A673 (cell line): ENCODE data around the gene UPF1.
"Not testable (repeated sequence)": the region's sequence is repeated elsewhere in the genome, so short reads cannot be mapped to it uniquely, and the experiment has no call there.

ENCODE experiments used
- CTCF ChIP-seq: fragments of 300-800, 200-600 bp; sonication (generic); conservative IDR thresholded peaks from 2 replicates; pipeline ENCODE4 v1.5.1; 2017; ENCODE audit warnings: low read depth, mild to moderate bottlenecking, antibody characterized with exemption, low read length, moderate library complexity, mixed read lengths
- EZH2 ChIP-seq: fragments of 200-600 bp; sonication (generic); IDR thresholded peaks from 2 replicates; pipeline ENCODE4 v1.6.1; 2017; ENCODE audit warnings: borderline replicate concordance, low read depth, mild to moderate bottlenecking, mixed read lengths, antibody characterized with exemption, low read length; ENCODE audit not compliant: poor library complexity, severe bottlenecking

- TF ChIP-seq CTCF, EZH2: not testable (repeated sequence)
These were observed 70.8 kb downstream of the UPF1 start for GRCh38 chr19:18902519-18902918.
